H1 (cell line): Measurements from ENCODE around the gene L2HGDH. TPM values are rescaled to one million over a fixed set of nuclear protein-coding genes. Genes with fewer than 3 reads are reported as not detected.

Experiments used
- CTCF ChIA-PET: fragments of 300-600 bp; sonication (Branson Sonifier 250); formaldehyde crosslinking; loops from one replicate; lab custom pipeline; 2021; ENCODE audit not compliant: partially characterized antibody; lab: Charles Lee
- POLR2A ChIA-PET: fragments of 300-600 bp; sonication (Branson Sonifier 250); formaldehyde crosslinking; loops from one replicate; lab custom pipeline; 2021; ENCODE audit warnings: inconsistent platforms; ENCODE audit not compliant: partially characterized antibody; lab: Charles Lee
- DNase-seq, 2 experiments: peaks; one replicate each; pipeline versions ENCODE4 v3.0.0 to v3.0.0-alpha.2; 2010 to 2022; ENCODE audit warnings: low spot score in 2 of 2, low read depth in 1 of 2, mixed read lengths in 1 of 2
- FAIRE-seq: peaks from 2 replicates; lab custom pipeline; 2011; peaks lifted over from hg19 to GRCh38; lab: Jason Lieb, UNC
- H2AFZ ChIP-seq: 2 replicates; pipeline ENCODE4 v1.8.1; 2012; ENCODE audit warnings: low read length, inconsistent platforms
- H2AK5ac ChIP-seq: 2 replicates; pipeline ENCODE4 v1.6.1; 2013; ENCODE audit warnings: low read depth, low read length
- H2BK120ac ChIP-seq: replicated peaks from 2 replicates; pipeline ENCODE3; 2013; ENCODE audit warnings: low read depth, low read length, inconsistent platforms
- H2BK12ac ChIP-seq: 2 replicates; pipeline ENCODE4 v1.6.1; 2013; ENCODE audit warnings: low read depth, low read length
- H2BK15ac ChIP-seq: 2 replicates; pipeline ENCODE4 v1.6.1; 2013; ENCODE audit warnings: low read length
- H2BK20ac ChIP-seq: 2 replicates; pipeline ENCODE4 v1.6.1; 2013; ENCODE audit warnings: low read length
- H2BK5ac ChIP-seq: 2 replicates; pipeline ENCODE4 v1.6.1; 2013; ENCODE audit warnings: low read depth, low read length
- H3K14ac ChIP-seq: 2 replicates; pipeline ENCODE4 v1.6.1; 2013; ENCODE audit warnings: inconsistent platforms; ENCODE audit not compliant: insufficient read length
- H3K18ac ChIP-seq: 2 replicates; pipeline ENCODE4 v1.6.1; 2013; ENCODE audit warnings: low read length; ENCODE audit errors: extremely low read depth
- H3K23ac ChIP-seq: 2 replicates; pipeline ENCODE4 v1.6.1; 2013; ENCODE audit warnings: inconsistent platforms; ENCODE audit not compliant: insufficient read length
- H3K23me2 ChIP-seq: 2 replicates; pipeline ENCODE4 v1.6.1; 2013; ENCODE audit warnings: low read depth, low read length
- H3K27ac ChIP-seq: 2 replicates; pipeline ENCODE4 v1.6.1; 2011; ENCODE audit warnings: low read depth, low read length, inconsistent platforms
- H3K27me3 ChIP-seq, 4 experiments: replicated peaks in 1 of 4; 1 replicate in 1 of 4; 2 replicates in 3 of 4; pipeline versions ENCODE4 v1.6.1 to v1.8.1; 2011 to 2013; ENCODE audit warnings: low read length in 3 of 4, mild to moderate bottlenecking in 3 of 4, inconsistent platforms in 2 of 4, mixed read lengths in 2 of 4, moderate library complexity in 1 of 4; ENCODE audit not compliant: control insufficient read depth in 3 of 4, insufficient read depth in 3 of 4; ENCODE audit errors: extremely low read depth in 1 of 4
- H3K36me3 ChIP-seq, 4 experiments: 2 replicates each; pipeline versions ENCODE4 v1.6.1 to v1.8.1; 2011 to 2013; ENCODE audit warnings: mild to moderate bottlenecking in 4 of 4, low read length in 3 of 4, moderate library complexity in 2 of 4, control low read depth in 1 of 4, inconsistent platforms in 1 of 4; ENCODE audit not compliant: insufficient read depth in 4 of 4, control insufficient read depth in 2 of 4
- H3K4ac ChIP-seq: replicated peaks from 2 replicates; pipeline ENCODE3; 2013; ENCODE audit warnings: low read length, low read depth, mixed read lengths, inconsistent platforms; ENCODE audit not compliant: insufficient read length
- H3K4me1 ChIP-seq, 4 experiments: replicated peaks in 1 of 4; 1 replicate in 1 of 4; 2 replicates in 3 of 4; pipeline versions ENCODE4 v1.6.1 to v1.8.1; 2011 to 2013; ENCODE audit warnings: low read length in 3 of 4, inconsistent platforms in 2 of 4, mixed read lengths in 1 of 4; ENCODE audit not compliant: insufficient read depth in 4 of 4, control insufficient read depth in 3 of 4
- H3K4me2 ChIP-seq, 2 experiments: 2 replicates each; pipeline versions ENCODE4 v1.6.1 to v1.8.1; 2011 to 2013; ENCODE audit warnings: low read depth in 2 of 2, low read length in 2 of 2, control low read depth in 1 of 2, inconsistent platforms in 1 of 2, mild to moderate bottlenecking in 1 of 2; ENCODE audit not compliant: insufficient read depth in 1 of 2
- H3K4me3 ChIP-seq, 4 experiments: fragments of 200-600, 300-600 bp in 1 of 4; sonication (generic), shearing (Covaris generic), sonication (Bioruptor Twin) in 1 of 4; 2 replicates each; pipeline versions ENCODE4 v1.5.1 to v1.8.1; 2011 to 2016; ENCODE audit warnings: low read length in 4 of 4, low read depth in 3 of 4, control low read depth in 2 of 4, inconsistent platforms in 2 of 4, mild to moderate bottlenecking in 2 of 4, mixed read lengths in 1 of 4, moderate library complexity in 1 of 4; ENCODE audit not compliant: insufficient read depth in 2 of 4; ENCODE audit errors: extremely low read depth in 1 of 4
- H3K56ac ChIP-seq: replicated peaks from 2 replicates; pipeline ENCODE3; 2013; ENCODE audit warnings: low read depth, mild to moderate bottlenecking, mixed read lengths, low read length, inconsistent platforms; ENCODE audit not compliant: insufficient read length
- H3K79me1 ChIP-seq: 2 replicates; pipeline ENCODE4 v1.6.1; 2013; ENCODE audit warnings: low read depth, low read length, control low read depth
- H3K79me2 ChIP-seq, 2 experiments: 2 replicates each; pipeline versions ENCODE4 v1.6.1 to v1.8.1; 2012 to 2013; ENCODE audit warnings: low read length in 2 of 2, mild to moderate bottlenecking in 2 of 2, inconsistent platforms in 1 of 2; ENCODE audit not compliant: insufficient read depth in 2 of 2, control insufficient read depth in 1 of 2
- H3K9ac ChIP-seq, 4 experiments: replicated peaks in 1 of 4; 1 replicate in 1 of 4; 2 replicates in 3 of 4; pipeline versions ENCODE4 v1.6.1 to v1.8.1; 2011 to 2013; ENCODE audit warnings: low read depth in 3 of 4, low read length in 3 of 4, control low read depth in 2 of 4, mild to moderate bottlenecking in 2 of 4, moderate library complexity in 2 of 4, inconsistent platforms in 1 of 4; ENCODE audit errors: extremely low read depth in 1 of 4
- H3K9me3 ChIP-seq, 2 experiments: 2 replicates each; pipeline versions ENCODE4 v1.6.1 to v1.8.1; 2012 to 2013; ENCODE audit warnings: mild to moderate bottlenecking in 2 of 2, moderate library complexity in 2 of 2, control low read depth in 1 of 2, inconsistent platforms in 1 of 2, low read depth in 1 of 2, low read length in 1 of 2, mixed read lengths in 1 of 2; ENCODE audit not compliant: insufficient read depth in 2 of 2
- H4K20me1 ChIP-seq, 2 experiments: replicated peaks in 1 of 2; 2 replicates each; pipeline versions ENCODE3 to v1.8.1; 2011 to 2013; ENCODE audit warnings: inconsistent platforms in 2 of 2, low read length in 2 of 2, mild to moderate bottlenecking in 1 of 2; ENCODE audit not compliant: insufficient read depth in 2 of 2, control insufficient read depth in 1 of 2
- H4K5ac ChIP-seq: 2 replicates; pipeline ENCODE4 v1.6.1; 2013; ENCODE audit warnings: low read length, low read depth, mixed read lengths, inconsistent platforms; ENCODE audit not compliant: insufficient read length
- H4K8ac ChIP-seq: 2 replicates; pipeline ENCODE4 v1.8.0; 2013; ENCODE audit warnings: mild to moderate bottlenecking, moderate library complexity, low read length, inconsistent platforms; ENCODE audit not compliant: insufficient read depth; ENCODE audit errors: extremely low read depth
- H4K91ac ChIP-seq: replicated peaks from 2 replicates; pipeline ENCODE3; 2013; ENCODE audit warnings: low read length, mixed read lengths, inconsistent platforms; ENCODE audit not compliant: insufficient read length
- EP300 ChIP-seq, 2 experiments: IDR thresholded peaks; 1 replicate in 1 of 2; 2 replicates in 1 of 2; pipeline ENCODE4 v1.6.1; 2011 to 2012; ENCODE audit warnings: low read depth in 2 of 2, low read length in 2 of 2, mild to moderate bottlenecking in 2 of 2, borderline replicate concordance in 1 of 2, inconsistent platforms in 1 of 2, moderate library complexity in 1 of 2
- FOSL1 ChIP-seq: IDR thresholded peaks from 2 replicates; pipeline ENCODE4 v1.6.1; 2011; ENCODE audit warnings: mild to moderate bottlenecking, low read depth, low read length, moderate library complexity; ENCODE audit not compliant: insufficient read depth
- MAFK ChIP-seq: IDR thresholded peaks from 2 replicates; pipeline ENCODE4 v1.6.1; 2012; ENCODE audit warnings: low read depth, mild to moderate bottlenecking, improper control_type of control experiment, low read length
- NANOG ChIP-seq: IDR thresholded peaks from 2 replicates; pipeline ENCODE4 v1.6.1; 2011; ENCODE audit warnings: low read length, low read depth, mild to moderate bottlenecking, inconsistent platforms; ENCODE audit not compliant: insufficient read depth, poor library complexity, severe bottlenecking
- POU5F1 ChIP-seq: IDR thresholded peaks from 2 replicates; pipeline ENCODE4 v1.6.1; 2011; ENCODE audit warnings: low read depth, mild to moderate bottlenecking, low read length, moderate library complexity
- TCF12 ChIP-seq: IDR thresholded peaks from 2 replicates; pipeline ENCODE4 v1.6.1; 2011; ENCODE audit warnings: low read depth, mild to moderate bottlenecking, low read length
- WGBS, 2 experiments: shearing (Covaris generic) in 1 of 2; methylation state at CpG; one replicate each; pipeline versions ENCODE4 v1.1.6 to v1.1.7; 2013 to 2015; ENCODE audit warnings: low lambda C conversion rate in 2 of 2, mixed read lengths in 2 of 2, inconsistent platforms in 1 of 2, low coverage in 1 of 2, missing lambda C conversion rate in 1 of 2; ENCODE audit not compliant: insufficient replicate concordance in 2 of 2, insufficient coverage in 1 of 2, insufficient read length in 1 of 2; ENCODE audit errors: extremely low coverage in 1 of 2, missing lambda C conversion rate in 1 of 2; 5-methylcytosine and 5-hydroxymethylcytosine counted together
- polyA plus RNA-seq, 7 experiments: library from polyadenylated mRNA; depleted of rRNA in 3 of 7; stranded (reverse) in 5 of 7; unstranded in 2 of 7; fragments of >200 nt in 5 of 7; fragments of 200-250 nt in 2 of 7; gene quantifications; 1 replicate in 5 of 7; 2 replicates in 1 of 7; 4 replicates in 1 of 7; pipeline versions ENCODE4 v1.2.1 to v1.2.3, GENCODE V29; 2011 to 2013; ENCODE audit warnings: missing spikeins in 2 of 7, mixed read lengths in 2 of 7
- total RNA-seq: library from RNA; stranded (reverse); fragmentation: NEBNext Ultra II Directional; extraction: Animal tissue kit (Norgen Biotek cat#: 25700); gene quantifications from 2 replicates; pipeline ENCODE4 v1.2.1, GENCODE V29; 2021

Gene L2HGDH
- total and polyA plus RNA-seq, 2 of the 8 experiments (the other 6 are each of a cell fraction or from before 2014, with no cell fraction given), result 12.2 to 28.6 TPM

- Histone ChIP-seq H3K9ac (no peak overlapping the region), H3K27me3 (no peaks in the 10 kb centered on the region), H3K4me2 (no peak overlapping the region), H3K23me2 (no peaks in the 10 kb centered on the region), H3K4ac (no peak overlapping the region), H3K79me1 (no peaks in the 10 kb centered on the region), H4K8ac (no peak overlapping the region), H2BK15ac (no peak overlapping the region), H4K5ac (no peak overlapping the region), H3K4me3 (no peak overlapping the region), H2BK120ac (no peak overlapping the region), H3K14ac (no peak overlapping the region), H3K36me3 (peaks cover 0 to 19% (median 4%) of the 10 kb centered on the region in 4 experiments; a peak in 4 of 8 replicates), H4K91ac (no peak overlapping the region), H3K4me1 (peaks cover 0 to 3% (median 0%) of the 10 kb centered on the region in 4 experiments; a peak in 1 of 7 replicates), H3K9me3 (peaks cover 0 to 2% of the 10 kb centered on the region in 2 experiments; a peak in 1 of 4 replicates), H2BK5ac (no peak overlapping the region; the same call in 1 of the 2 replicates), H3K27ac (no peak overlapping the region), H3K18ac (no peak overlapping the region), H2AK5ac (no peak overlapping the region), H3K23ac (no peak overlapping the region), H2BK12ac (no peak overlapping the region), H4K20me1 (no peaks in the 10 kb centered on the region), H3K79me2 (peaks cover 0 to 34% of the 10 kb centered on the region in 2 experiments; a peak in 2 of 4 replicates), H3K56ac (no peak overlapping the region), H2BK20ac (no peak overlapping the region)
- 74% methylated on average over 2 of the region's 2 CpGs; no CpG with 5 or more reads in 1 of the 2 experiments for WGBS, 2 experiments
- ChIA-PET CTCF (no interaction called here), POLR2A (no interaction called here)
- DNase-seq, result no peak
- FAIRE-seq, result no peak
- TF ChIP-seq POU5F1 (0 out of 2 replicates have a peak, but pooled peaks have one; percentile 51), EP300 (IDR thresholded peaks at IDR 0.05; ENCODE audit: borderline replicate concordance in 1 of 2, low read depth in 2 of 2, low read length in 2 of 2) (0 out of 3 replicates have a peak, but pooled peaks of 1 of the 2 experiments have one; percentile 30), TCF12 (0 out of 2 replicates have a peak, but pooled peaks have one; percentile 6), FOSL1 (no peak), MAFK (no peak), NANOG (peak; percentile 73)
- TF ChIP-seq, all 59 proteins: peak for 4
- H2AFZ ChIP-seq, result no peak overlapping the region
Observed at GRCh38 chr14:50299585-50299984, 12.4 kb downstream of the L2HGDH start.
